H9 (cell line): ENCODE data around the gene PPIP5K1. TPM values are rescaled to one million over a fixed set of nuclear protein-coding genes. Genes with fewer than 3 reads are reported as not detected.

Source experiments
- DNase-seq: peaks from one replicate; pipeline ENCODE4 v3.0.0-alpha.2; 2017
- H2AFZ ChIP-seq: one replicate; pipeline ENCODE4 v1.6.1; 2013; ENCODE audit warnings: mild to moderate bottlenecking, low read length, control low read depth, moderate library complexity
- H2AK5ac ChIP-seq: 2 replicates; pipeline ENCODE4 v1.6.1; 2013; ENCODE audit warnings: low read length, control low read depth, mixed read lengths; ENCODE audit not compliant: insufficient read length
- H2BK120ac ChIP-seq: one replicate; pipeline ENCODE4 v1.6.1; 2013; ENCODE audit warnings: low read depth, mild to moderate bottlenecking, low read length, control low read depth, inconsistent platforms; ENCODE audit not compliant: poor library complexity, severe bottlenecking
- H2BK12ac ChIP-seq: 2 replicates; pipeline ENCODE4 v1.6.1; 2013; ENCODE audit warnings: low read length, control low read depth, mixed read lengths, low read depth; ENCODE audit not compliant: insufficient read length
- H2BK15ac ChIP-seq: 2 replicates; pipeline ENCODE4 v1.6.1; 2013; ENCODE audit warnings: low read depth, low read length, control low read depth
- H2BK20ac ChIP-seq: one replicate; pipeline ENCODE4 v1.6.1; 2013; ENCODE audit warnings: low read depth, mild to moderate bottlenecking, low read length, control low read depth, inconsistent platforms; ENCODE audit not compliant: poor library complexity, severe bottlenecking
- H2BK5ac ChIP-seq: 2 replicates; pipeline ENCODE4 v1.6.1; 2013; ENCODE audit warnings: low read length, control low read depth, mixed read lengths; ENCODE audit not compliant: insufficient read length
- H3K14ac ChIP-seq: 2 replicates; pipeline ENCODE4 v1.6.1; 2013; ENCODE audit warnings: low read length, control low read depth; ENCODE audit not compliant: insufficient read depth
- H3K18ac ChIP-seq: 2 replicates; pipeline ENCODE4 v1.6.1; 2013; ENCODE audit warnings: low read depth, mild to moderate bottlenecking, mixed read lengths, low read length, control low read depth; ENCODE audit not compliant: insufficient read length
- H3K23ac ChIP-seq: 2 replicates; pipeline ENCODE4 v1.6.1; 2013; ENCODE audit warnings: low read length, control low read depth, mixed read lengths, low read depth; ENCODE audit not compliant: insufficient read length
- H3K23me2 ChIP-seq: 2 replicates; pipeline ENCODE4 v1.6.1; 2013; ENCODE audit warnings: low read depth, mild to moderate bottlenecking, mixed read lengths, low read length, control low read depth; ENCODE audit not compliant: insufficient read length, poor library complexity, severe bottlenecking
- H3K27ac ChIP-seq: 2 replicates; pipeline ENCODE4 v1.5.1; 2013; ENCODE audit warnings: low read length, control low read depth, mixed read lengths, low read depth; ENCODE audit not compliant: insufficient read length
- H3K27me3 ChIP-seq: 2 replicates; pipeline ENCODE4 v1.6.1; 2013; ENCODE audit warnings: low read length, control low read depth, inconsistent platforms; ENCODE audit not compliant: insufficient read depth
- H3K4ac ChIP-seq: 2 replicates; pipeline ENCODE4 v1.6.1; 2013; ENCODE audit warnings: low read depth, mild to moderate bottlenecking, control low read depth, inconsistent platforms, low read length, moderate library complexity
- H3K4me1 ChIP-seq: 2 replicates; pipeline ENCODE4 v1.6.1; 2013; ENCODE audit warnings: low read length, control low read depth, inconsistent platforms; ENCODE audit not compliant: insufficient read depth
- H3K4me2 ChIP-seq: 2 replicates; pipeline ENCODE4 v1.6.1; 2013; ENCODE audit warnings: low read length, control low read depth, mixed read lengths; ENCODE audit not compliant: insufficient read length, insufficient read depth
- H3K56ac ChIP-seq: 2 replicates; pipeline ENCODE4 v1.6.1; 2013; ENCODE audit warnings: low read depth, mild to moderate bottlenecking, mixed read lengths, low read length, control low read depth; ENCODE audit not compliant: insufficient read length
- H3K79me1 ChIP-seq: 2 replicates; pipeline ENCODE4 v1.6.1; 2013; ENCODE audit warnings: low read depth, mild to moderate bottlenecking, moderate library complexity, low read length, control low read depth, inconsistent platforms; ENCODE audit not compliant: insufficient read depth, poor library complexity, severe bottlenecking
- H3K79me2 ChIP-seq: 2 replicates; pipeline ENCODE4 v1.6.1; 2013; ENCODE audit warnings: low read length, control low read depth, inconsistent platforms; ENCODE audit not compliant: insufficient read depth
- H3K9ac ChIP-seq: 2 replicates; pipeline ENCODE4 v1.6.1; 2013; ENCODE audit warnings: low read length, control low read depth, mixed read lengths; ENCODE audit not compliant: insufficient read length; ENCODE audit errors: extremely low read depth
- H3K9me3 ChIP-seq: one replicate; pipeline ENCODE4 v1.6.1; 2013; ENCODE audit warnings: low read depth, low read length, inconsistent platforms; ENCODE audit not compliant: control insufficient read depth
- H3T11ph ChIP-seq: one replicate; pipeline ENCODE4 v1.6.1; 2013; ENCODE audit warnings: mild to moderate bottlenecking, low read length, control low read depth, inconsistent platforms
- H4K20me1 ChIP-seq: one replicate; pipeline ENCODE4 v1.6.1; 2013; ENCODE audit not compliant: control insufficient read depth, insufficient read length, insufficient read depth
- H4K5ac ChIP-seq: 2 replicates; pipeline ENCODE4 v1.6.1; 2013; ENCODE audit warnings: low read depth, mild to moderate bottlenecking, mixed read lengths, low read length, control low read depth; ENCODE audit not compliant: insufficient read length
- H4K8ac ChIP-seq: replicated peaks from 2 replicates; pipeline ENCODE4 v1.6.1; 2013; ENCODE audit warnings: low read length, control low read depth, mixed read lengths, low read depth; ENCODE audit not compliant: insufficient read length
- H4K91ac ChIP-seq: 2 replicates; pipeline ENCODE4 v1.6.1; 2013; ENCODE audit warnings: low read depth, mild to moderate bottlenecking, moderate library complexity, mixed read lengths, low read length, control low read depth; ENCODE audit not compliant: insufficient read length
- H3K27ac Mint-ChIP-seq, 3 experiments: 2 replicates in 2 of 3; 3 replicates in 1 of 3; pipeline ENCODE4 v1.8.0; 2020 to 2021; ENCODE audit warnings: mixed read lengths in 3 of 3, mild to moderate bottlenecking in 1 of 3, moderate library complexity in 1 of 3
- H3K27me3 Mint-ChIP-seq: 2 replicates; pipeline ENCODE4 v1.8.0; 2021; ENCODE audit warnings: low read depth, mild to moderate bottlenecking, moderate library complexity, mixed read lengths
- H3K36me3 Mint-ChIP-seq, 3 experiments: 2 replicates in 2 of 3; 3 replicates in 1 of 3; pipeline ENCODE4 v1.8.0; 2020 to 2021; ENCODE audit warnings: low read depth in 3 of 3, mixed read lengths in 3 of 3; ENCODE audit not compliant: insufficient read depth in 1 of 3
- H3K4me1 Mint-ChIP-seq, 2 experiments: 2 replicates each; pipeline ENCODE4 v1.8.0; 2020; ENCODE audit warnings: mixed read lengths in 2 of 2
- H3K4me3 Mint-ChIP-seq, 2 experiments: 2 replicates in 1 of 2; 3 replicates in 1 of 2; pipeline ENCODE4 v1.8.0; 2020 to 2021; ENCODE audit warnings: mild to moderate bottlenecking in 2 of 2, mixed read lengths in 2 of 2, moderate library complexity in 1 of 2
- H3K9me3 Mint-ChIP-seq, 2 experiments: 2 replicates in 1 of 2; 3 replicates in 1 of 2; pipeline ENCODE4 v1.8.0; 2020; ENCODE audit warnings: mild to moderate bottlenecking in 2 of 2, mixed read lengths in 2 of 2, moderate library complexity in 1 of 2
- CTCF ChIP-seq: fragments of 200-600 bp; sonication (generic); conservative IDR thresholded peaks from 3 replicates; pipeline ENCODE4 v1.8.0; 2021; ENCODE audit warnings: antibody characterized with exemption, mild to moderate bottlenecking
- WGBS: extraction: QIAGEN DNeasy Blood & Tissue Kit; methylation state at CpG from one replicate; pipeline ENCODE4 v1.1.7; 2013; ENCODE audit warnings: missing lambda C conversion rate, low lambda C conversion rate, mixed read lengths; ENCODE audit not compliant: insufficient read length; ENCODE audit errors: extremely low coverage; 5-methylcytosine and 5-hydroxymethylcytosine counted together
- total RNA-seq: library from RNA; stranded (reverse); gene quantifications from 2 replicates; pipeline ENCODE4 v1.2.1, GENCODE V29; 2021

PPIP5K1 gene
- total RNA-seq, 1 experiment from 2014 or later = 28.5 TPM

- TF ChIP-seq CTCF = no peak
- Histone ChIP-seq H3K23ac (no peak overlapping the region), H3K79me1 (no peaks in the 10 kb centered on the region), H3K4me2 (peak overlapping the region; percentile 74), H2BK20ac (no peak overlapping the region), H2BK15ac (no peak overlapping the region), H4K20me1 (no peaks in the 10 kb centered on the region), H3K27me3 (peaks cover 11% of the 10 kb centered on the region; the same call in 1 of the 2 replicates), H4K8ac (no peak overlapping the region), H4K5ac (no peak overlapping the region), H3K4me1 (peaks cover 3% of the 10 kb centered on the region; the same call in 1 of the 2 replicates), H3K56ac (no peak overlapping the region), H3K14ac (no peak overlapping the region), H3K23me2 (peaks cover 17% of the 10 kb centered on the region), H3K4ac (no peak overlapping the region), H3K9ac (no peak overlapping the region), H3K9me3 (no peaks in the 10 kb centered on the region), H2AK5ac (no peak overlapping the region), H3T11ph (no peak overlapping the region), H2BK12ac (no peak overlapping the region), H2BK120ac (no peak overlapping the region), H3K27ac (no peak overlapping the region), H3K79me2 (no peaks in the 10 kb centered on the region), H4K91ac (no peak overlapping the region), H2BK5ac (no peak overlapping the region), H3K18ac (no peak overlapping the region), H2AFZ (no peak overlapping the region)
- H3K4me3 Mint-ChIP-seq = peak overlapping the region; percentile 78 to 91
- WGBS = no CpG with 5 or more reads among the region's 18 CpGs
- peaks cover 37 to 54% of the 10 kb centered on the region in 2 experiments for H3K4me1 Mint-ChIP-seq
- H3K9me3 Mint-ChIP-seq = no peaks in the 10 kb centered on the region; a peak in 1 of 5 replicates
- DNase-seq = peak; percentile 60
- H3K36me3 Mint-ChIP-seq = peaks cover 0 to 4% (median 2%) of the 10 kb centered on the region in 3 experiments; a peak in 3 of 7 replicates
- no peak overlapping the region; a peak in 1 of 7 replicates for H3K27ac Mint-ChIP-seq
- H3K27me3 Mint-ChIP-seq = peaks cover 90% of the 10 kb centered on the region
Measured at GRCh38 chr15:43518197-43518761, 71.7 kb downstream of the PPIP5K1 start.
